HFF-Myc (cell line): Measurements from ENCODE around the gene SMIM15.

Experiments
- DNase-seq: peaks from one replicate; pipeline ENCODE4 v3.0.0-alpha.2; 2011; ENCODE audit warnings: low read depth; ENCODE audit errors: extremely low read depth
- H3K4me3 ChIP-seq: replicated peaks from 2 replicates; pipeline ENCODE4 v1.5.1; 2011; ENCODE audit warnings: low read depth, mild to moderate bottlenecking, control low read depth, low read length
- CTCF ChIP-seq: IDR thresholded peaks from 2 replicates; pipeline ENCODE4 v1.5.1; 2012; ENCODE audit warnings: mild to moderate bottlenecking, low read depth, low read length, control low read depth; ENCODE audit errors: missing control alignments

SMIM15 gene

GRCh38 chr5:61160497-61160896, 1.8 kb downstream of the SMIM15 start:
- peak overlapping the region; percentile 87 for H3K4me3 ChIP-seq

GRCh38 chr5:61159836-61160235, 2.4 kb downstream of the SMIM15 start:
- H3K4me3 ChIP-seq, result 0 out of 2 replicates have a peak overlapping the region, but pooled peaks have one; percentile 16
- no peak for TF ChIP-seq CTCF
- DNase-seq, result no peak

More at GRCh38 chr5:61160497-61160896, 1.8 kb downstream of the SMIM15 start:
- no peak for DNase-seq
- TF ChIP-seq CTCF, result no peak

DNA sequence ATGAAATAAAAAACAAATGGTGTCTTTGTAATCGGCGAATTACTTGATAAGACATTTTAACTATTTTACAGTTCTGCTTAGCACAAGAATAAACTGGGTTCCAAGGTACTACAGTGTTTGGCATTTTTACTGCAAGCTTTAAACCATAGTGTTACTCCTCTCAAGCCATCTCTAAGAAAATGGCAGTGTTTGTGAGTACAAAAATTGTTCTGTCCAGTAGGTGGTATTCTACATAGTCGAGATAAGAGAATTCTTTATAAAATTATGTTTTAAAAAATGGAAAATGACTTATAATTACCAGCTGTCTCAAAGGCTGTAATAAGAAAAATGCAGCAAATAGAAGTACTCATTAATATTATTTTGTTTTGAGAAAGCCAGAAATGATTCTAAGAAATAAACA, 3.2 kb downstream of the SMIM15 start:
- DNase-seq, result no peak
- TF ChIP-seq CTCF, result no peak
- H3K4me3 ChIP-seq, result no peak overlapping the region

DNA sequence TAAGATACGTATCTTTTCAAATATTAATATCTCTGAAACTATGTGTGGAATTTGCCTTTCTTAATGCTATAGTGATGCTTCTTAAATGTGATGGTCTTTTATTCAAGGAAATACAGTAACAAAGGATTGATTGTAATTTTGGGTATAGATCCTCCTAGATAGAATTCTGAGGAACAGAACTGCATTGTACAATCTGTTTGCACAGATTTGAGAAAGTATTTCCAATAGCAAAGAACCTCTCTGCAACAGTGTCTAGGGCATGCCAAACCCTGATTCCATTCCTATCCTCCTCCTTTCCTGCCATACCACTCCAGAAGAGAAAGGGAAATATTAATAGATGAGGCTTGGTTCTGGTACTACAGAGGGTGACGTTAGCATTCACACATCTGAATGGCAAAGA, 10.4 kb downstream of the SMIM15 start:
- H3K4me3 ChIP-seq, result no peak overlapping the region
- no peak for DNase-seq
- no peak for TF ChIP-seq CTCF

DNA sequence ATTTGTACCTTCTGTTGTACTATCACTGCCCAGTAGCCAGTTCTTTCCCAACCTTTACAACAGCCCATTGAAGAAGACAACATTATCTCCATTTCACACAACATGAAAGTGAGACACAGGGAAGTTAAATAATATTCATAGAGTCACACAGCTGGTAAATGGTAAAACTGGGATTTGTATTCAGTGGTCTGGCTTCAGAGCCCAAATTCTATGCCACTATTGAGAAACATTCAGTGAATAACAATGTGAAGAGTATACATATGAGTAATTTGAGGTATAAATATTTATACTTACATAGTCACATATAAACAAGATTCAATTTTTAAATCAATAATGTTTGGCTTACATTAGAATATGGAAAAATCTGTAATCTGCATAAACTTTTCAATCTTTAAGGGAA, 13.8 kb downstream of the SMIM15 start:
- TF ChIP-seq CTCF, result no peak
- DNase-seq, result no peak
- H3K4me3 ChIP-seq, result no peak overlapping the region

DNA sequence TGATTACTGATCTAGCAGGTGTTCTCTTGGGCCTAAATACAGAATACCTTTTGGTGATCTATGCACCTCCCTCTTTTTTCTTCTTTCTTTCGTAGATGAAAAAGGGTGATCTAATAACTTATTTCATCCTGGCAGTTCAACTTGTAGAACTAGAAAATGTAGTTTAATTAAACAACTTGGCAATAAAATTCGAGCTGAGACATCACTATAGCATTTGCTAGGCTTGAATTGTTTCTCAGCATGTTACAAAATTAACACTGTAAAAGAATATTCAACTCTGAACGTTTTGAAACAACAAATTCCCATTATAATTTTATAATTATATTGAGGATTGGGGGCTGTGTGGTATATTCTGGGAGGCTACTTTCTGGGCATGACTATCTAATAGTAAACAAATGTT, 19.5 kb downstream of the SMIM15 start:
- TF ChIP-seq CTCF, result no peak
- no peak for DNase-seq
- no peak overlapping the region for H3K4me3 ChIP-seq

DNA sequence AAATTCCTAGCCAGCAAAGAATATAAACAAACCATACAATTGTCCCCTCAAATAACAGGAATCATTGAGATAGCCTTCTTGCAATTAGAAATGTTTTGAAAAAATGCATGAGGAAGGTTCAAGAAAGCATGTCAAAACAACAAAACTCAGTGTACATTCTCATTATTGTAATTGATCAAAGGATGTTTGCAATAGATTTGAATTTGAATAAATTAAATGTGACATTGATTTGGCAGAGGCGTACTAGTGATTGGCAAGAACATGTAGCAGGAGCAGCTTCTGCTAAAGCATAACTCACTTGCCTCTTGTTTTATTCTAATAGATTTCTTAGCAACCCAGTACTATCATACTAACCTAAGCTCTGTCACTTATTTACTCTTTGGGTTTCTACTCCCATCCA, 19.9 kb downstream of the SMIM15 start:
- no peak for TF ChIP-seq CTCF
- no peak for DNase-seq
- no peak overlapping the region for H3K4me3 ChIP-seq
